Retinal pigment epithelial cell (primary cell): ENCODE data around the gene MYL6.
A peak's percentile ranks its signal among the peaks of the same experiment; 100 is the strongest.
"Not testable (repeated sequence)": the region's sequence is repeated elsewhere in the genome, so short reads cannot be mapped to it uniquely, and the experiment has no call there.

Experiments used
- DNase-seq: peaks from one replicate; pipeline ENCODE4 v3.0.0-alpha.2; 2010; ENCODE audit warnings: low read depth
- H3K4me3 ChIP-seq: 2 replicates; pipeline ENCODE4 v1.5.1; 2011; ENCODE audit warnings: mild to moderate bottlenecking, low read length, control low read depth, moderate library complexity
- TF ChIP-seq, protein P1 (sequence below): conservative IDR thresholded peaks from 2 replicates; pipeline ENCODE4 v1.5.1; 2011; ENCODE audit warnings: low read depth, low read length, control low read depth, inconsistent platforms

Gene MYL6

DNA sequence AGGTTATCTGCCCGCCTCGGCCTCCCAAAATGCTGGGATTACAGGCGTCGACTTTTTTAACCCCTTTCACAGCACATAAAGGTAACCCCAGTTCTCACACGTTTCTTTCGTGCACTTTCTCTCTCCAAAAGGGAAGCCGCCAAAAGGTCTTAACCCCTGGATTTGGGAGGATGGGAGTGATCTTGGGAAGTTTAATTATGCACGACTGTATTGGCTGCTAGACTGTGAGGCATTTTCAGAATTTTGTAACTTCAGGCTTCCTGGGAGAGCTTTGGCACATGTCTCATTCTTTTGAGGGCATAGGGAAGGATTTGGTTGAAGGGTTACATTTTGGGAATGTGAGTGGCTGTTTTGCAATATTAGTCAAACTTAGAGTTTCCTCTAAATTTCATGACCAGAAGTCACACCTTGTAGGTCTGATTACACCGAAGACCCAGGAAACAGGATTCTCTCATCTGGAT lies 32.6 kb downstream of the MYL6 start:
- TF ChIP-seq, protein P1, sequence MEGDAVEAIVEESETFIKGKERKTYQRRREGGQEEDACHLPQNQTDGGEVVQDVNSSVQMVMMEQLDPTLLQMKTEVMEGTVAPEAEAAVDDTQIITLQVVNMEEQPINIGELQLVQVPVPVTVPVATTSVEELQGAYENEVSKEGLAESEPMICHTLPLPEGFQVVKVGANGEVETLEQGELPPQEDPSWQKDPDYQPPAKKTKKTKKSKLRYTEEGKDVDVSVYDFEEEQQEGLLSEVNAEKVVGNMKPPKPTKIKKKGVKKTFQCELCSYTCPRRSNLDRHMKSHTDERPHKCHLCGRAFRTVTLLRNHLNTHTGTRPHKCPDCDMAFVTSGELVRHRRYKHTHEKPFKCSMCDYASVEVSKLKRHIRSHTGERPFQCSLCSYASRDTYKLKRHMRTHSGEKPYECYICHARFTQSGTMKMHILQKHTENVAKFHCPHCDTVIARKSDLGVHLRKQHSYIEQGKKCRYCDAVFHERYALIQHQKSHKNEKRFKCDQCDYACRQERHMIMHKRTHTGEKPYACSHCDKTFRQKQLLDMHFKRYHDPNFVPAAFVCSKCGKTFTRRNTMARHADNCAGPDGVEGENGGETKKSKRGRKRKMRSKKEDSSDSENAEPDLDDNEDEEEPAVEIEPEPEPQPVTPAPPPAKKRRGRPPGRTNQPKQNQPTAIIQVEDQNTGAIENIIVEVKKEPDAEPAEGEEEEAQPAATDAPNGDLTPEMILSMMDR = no peak
- no peak for DNase-seq
- peak overlapping the region; percentile 93 for H3K4me3 ChIP-seq

- DNase-seq = no peak
- no peak overlapping the region for H3K4me3 ChIP-seq
- TF ChIP-seq, protein P1 = no peak
Observed at GRCh38 chr12:56192582-56192981, 34.4 kb downstream of the MYL6 start.

DNA sequence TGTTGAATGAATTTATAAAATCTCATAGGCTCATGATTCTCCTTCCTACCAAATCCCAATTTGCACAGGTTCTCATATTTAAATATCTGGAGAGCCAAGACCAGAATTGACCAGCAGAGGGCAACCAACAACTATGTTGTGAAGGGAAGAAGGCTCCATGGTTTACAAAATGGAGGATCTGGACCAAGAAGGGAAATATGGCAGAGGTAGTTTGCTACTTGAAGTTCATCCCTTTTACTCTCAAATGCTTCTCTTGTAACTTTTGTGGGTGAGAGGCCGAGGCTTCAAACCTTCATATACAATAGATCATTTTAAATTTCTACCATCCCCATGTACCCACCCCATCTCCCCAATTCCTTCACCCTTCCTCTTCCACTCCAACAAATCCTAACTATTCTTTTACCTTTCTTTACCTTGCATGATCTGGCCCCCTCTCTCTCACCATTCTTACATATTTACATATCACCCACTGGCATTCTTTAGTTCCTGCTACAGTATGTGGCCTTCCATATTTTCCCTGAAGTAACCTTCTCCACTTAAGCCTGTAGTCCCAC lies 34.9 kb downstream of the MYL6 start:
- TF ChIP-seq, protein P1 = peak; percentile 81
- H3K4me3 ChIP-seq = no peak overlapping the region
- DNase-seq = peak; percentile 46

GRCh38 chr12:56196818-56197550 lies 38.8 kb downstream of the MYL6 start:
- peak; percentile 18 for DNase-seq
- not testable (repeated sequence) for H3K4me3 ChIP-seq

GRCh38 chr12:56197921-56198635 lies 39.9 kb downstream of the MYL6 start:
- H3K4me3 ChIP-seq = no peak overlapping the region
- no peak for DNase-seq
- TF ChIP-seq, protein P1 = no peak

GRCh38 chr12:56198836-56199235 lies 40.7 kb downstream of the MYL6 start:
- H3K4me3 ChIP-seq = no peak overlapping the region
- TF ChIP-seq, protein P1 = no peak
- no peak for DNase-seq

GRCh38 chr12:56202366-56202765 lies 44.2 kb downstream of the MYL6 start:
- H3K4me3 ChIP-seq = no peak overlapping the region
- TF ChIP-seq, protein P1 = no peak
- no peak for DNase-seq
